GM12801 (cell line): Measurements from ENCODE around the gene LY9.

ENCODE experiments used
- CTCF ChIP-seq: IDR thresholded peaks from one replicate; pipeline ENCODE4 v1.5.1; 2011; ENCODE audit warnings: control low read depth; ENCODE audit not compliant: insufficient read length; ENCODE audit errors: extremely low read depth

Gene LY9

DNA sequence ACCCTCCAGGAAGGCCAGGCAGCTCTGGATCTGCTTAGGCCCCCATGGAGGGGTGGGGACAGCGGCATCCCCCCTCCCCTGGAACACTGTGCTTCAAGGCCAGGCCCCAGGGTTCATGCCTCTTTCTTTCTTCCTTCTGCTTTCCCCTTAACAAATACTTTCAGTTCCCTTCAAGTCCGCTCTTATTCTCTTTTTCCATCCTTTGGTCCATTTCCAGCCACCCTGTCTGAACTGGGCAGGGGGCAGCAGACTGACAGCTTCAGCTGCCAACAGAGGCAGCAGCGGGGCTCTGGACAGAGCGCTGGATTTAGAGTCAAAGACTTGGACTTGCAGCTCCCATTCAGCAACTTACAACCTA lies 67.8 kb downstream of the LY9 start:
- no peak for TF ChIP-seq CTCF

DNA sequence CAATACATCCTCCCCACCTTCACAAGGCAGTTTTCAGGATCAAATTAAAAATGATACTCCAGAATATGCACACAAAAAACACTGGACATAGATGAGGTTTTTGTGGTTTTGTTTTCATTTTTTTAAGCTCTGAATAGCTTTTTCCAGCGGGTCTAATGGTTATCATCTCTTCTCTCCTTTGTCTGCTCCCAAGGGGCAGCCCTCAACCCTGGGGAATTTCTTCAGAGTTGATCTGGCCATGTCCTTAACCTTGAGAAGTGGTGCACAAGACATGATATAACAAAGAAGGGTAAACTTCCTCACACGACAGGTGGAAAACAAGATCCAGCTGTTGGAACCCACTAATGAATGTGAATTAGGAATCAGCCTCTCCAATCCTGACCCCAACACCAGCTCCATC lies 68.2 kb downstream of the LY9 start:
- TF ChIP-seq CTCF: no peak

DNA sequence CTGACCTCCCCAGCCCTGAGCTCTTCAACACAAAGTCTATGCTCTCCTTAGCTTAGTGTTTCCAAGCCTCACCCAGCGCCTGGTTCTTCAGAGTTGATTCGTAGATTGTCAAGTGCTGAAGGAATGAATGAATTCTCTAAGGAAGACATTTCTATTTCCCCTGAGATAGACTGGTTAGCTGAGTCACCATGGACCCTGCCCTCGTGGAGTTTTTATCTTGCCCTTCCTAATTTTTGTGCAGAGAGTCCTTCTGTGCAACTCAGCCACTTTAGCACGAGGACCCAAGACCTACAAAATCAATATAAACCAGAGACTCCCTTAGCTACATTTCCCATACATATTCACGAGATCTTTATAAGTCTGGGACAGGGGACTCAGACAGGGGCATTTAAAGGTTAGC lies 69.4 kb downstream of the LY9 start:
- no peak for TF ChIP-seq CTCF

- TF ChIP-seq CTCF: no peak
These were observed 70.2 kb downstream of the LY9 start for GRCh38 chr1:160866001-160866694.

DNA sequence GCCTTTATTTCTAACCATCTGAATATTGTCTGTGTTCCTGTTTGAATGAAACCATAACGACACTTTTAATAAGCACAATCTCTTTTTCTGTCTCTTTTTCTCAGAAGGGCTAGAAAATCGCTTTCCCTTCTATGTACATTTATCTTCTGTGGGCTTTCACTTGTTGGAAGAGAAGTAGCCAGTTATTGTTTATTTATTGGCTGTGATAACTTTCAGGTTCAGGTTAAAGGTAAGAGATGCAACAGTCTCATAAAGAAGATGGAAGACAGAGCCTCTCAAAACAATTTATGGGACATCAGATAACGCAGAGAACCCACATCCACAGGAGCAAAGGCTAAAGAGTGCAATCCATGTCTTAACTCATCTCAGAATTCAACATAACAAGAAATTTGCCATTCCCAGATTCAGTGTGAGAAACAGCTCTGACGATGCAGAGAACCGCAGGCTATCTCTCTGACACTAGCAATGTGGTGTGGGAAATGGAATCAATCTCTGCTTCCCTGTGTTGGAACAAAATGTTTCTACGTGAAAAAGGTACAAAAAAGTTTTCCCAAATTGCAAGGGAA lies 70.8 kb downstream of the LY9 start:
- no peak for TF ChIP-seq CTCF

GRCh38 chr1:160868141-160868540 lies 72.2 kb downstream of the LY9 start:
- no peak for TF ChIP-seq CTCF

DNA sequence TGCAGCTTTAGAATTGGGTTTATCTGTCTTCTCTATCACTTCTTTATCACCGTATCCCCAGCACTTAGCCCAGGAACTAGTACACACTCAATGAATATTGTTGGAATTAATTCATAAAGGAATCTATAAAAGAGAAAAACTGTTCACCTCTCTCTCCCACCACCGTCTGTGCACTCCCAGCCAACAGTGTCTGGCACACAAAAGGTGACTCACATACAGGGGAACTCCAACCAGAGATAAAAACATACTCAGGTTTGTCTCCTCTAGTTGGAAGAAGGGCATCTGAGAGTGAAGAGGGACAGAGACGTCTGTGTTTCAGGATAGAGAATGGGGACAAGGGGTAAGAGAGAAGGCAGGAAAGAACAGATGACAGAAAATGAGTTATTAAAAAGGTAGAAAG lies 79.0 kb downstream of the LY9 start:
- TF ChIP-seq CTCF: no peak

GRCh38 chr1:160876311-160876710 lies 80.3 kb downstream of the LY9 start:
- no peak for TF ChIP-seq CTCF
